Breast epithelium (tissue), 3 donors: ENCODE measurements around the gene SPATA45.

Source experiments
- CTCF ChIP-seq, 3 donors: fragments of 450-650 bp; IDR thresholded peaks; one replicate each; pipeline ENCODE4 v1.5.1; 2016 to 2017; ENCODE audit warnings: antibody characterized with exemption in 3 of 3, mild to moderate bottlenecking in 3 of 3, moderate library complexity in 3 of 3
- POLR2A ChIP-seq: fragments of 450-650 bp; IDR thresholded peaks from one replicate; pipeline ENCODE4 v1.6.1; 2016; ENCODE audit warnings: antibody characterized with exemption, mild to moderate bottlenecking, moderate library complexity
- POLR2AphosphoS5 ChIP-seq, 3 donors: sonication (generic); formaldehyde crosslinking; IDR thresholded peaks; one replicate each; pipeline ENCODE4 v1.6.1; 2017; ENCODE audit warnings: antibody characterized with exemption in 3 of 3

GRCh38 chr1:212822956-212823355 is 24.5 kb downstream of the SPATA45 start:
- TF ChIP-seq POLR2A (no peak), POLR2AphosphoS5 (IDR thresholded peaks at IDR 0.05) (no peak), CTCF (IDR thresholded peaks at IDR 0.05) (no peak)
